SHP77 (cell line): ENCODE data around the gene PRKCSH.
A peak's percentile ranks its signal among the peaks of the same experiment; 100 is the strongest.
"Not testable (repeated sequence)": the region's sequence is repeated elsewhere in the genome, so short reads cannot be mapped to it uniquely, and the experiment has no call there.

Experiments used
- DNase-seq, 2 experiments: peaks; one replicate each; lab custom pipeline; 2025; lab: John Stamatoyannopoulos, UW

PRKCSH gene, protein sequence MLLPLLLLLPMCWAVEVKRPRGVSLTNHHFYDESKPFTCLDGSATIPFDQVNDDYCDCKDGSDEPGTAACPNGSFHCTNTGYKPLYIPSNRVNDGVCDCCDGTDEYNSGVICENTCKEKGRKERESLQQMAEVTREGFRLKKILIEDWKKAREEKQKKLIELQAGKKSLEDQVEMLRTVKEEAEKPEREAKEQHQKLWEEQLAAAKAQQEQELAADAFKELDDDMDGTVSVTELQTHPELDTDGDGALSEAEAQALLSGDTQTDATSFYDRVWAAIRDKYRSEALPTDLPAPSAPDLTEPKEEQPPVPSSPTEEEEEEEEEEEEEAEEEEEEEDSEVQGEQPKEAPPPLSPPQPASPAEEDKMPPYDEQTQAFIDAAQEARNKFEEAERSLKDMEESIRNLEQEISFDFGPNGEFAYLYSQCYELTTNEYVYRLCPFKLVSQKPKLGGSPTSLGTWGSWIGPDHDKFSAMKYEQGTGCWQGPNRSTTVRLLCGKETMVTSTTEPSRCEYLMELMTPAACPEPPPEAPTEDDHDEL

GRCh38 chr19:11435057-11435832, at the start of gene PRKCSH, which contains the start of gene ODAD3:
Gene PRKCSH, plus strand, starts transcription at chr19:11435635. Its CDS starts 483 bp downstream, at chr19:11436118.
Gene ODAD3, minus strand, starts transcription at chr19:11435121. Its CDS starts 105 bp downstream, at chr19:11435016.
- peak; percentile 99 to 100 for DNase-seq

GRCh38 chr19:11387162-11388034, 48.0 kb upstream of the PRKCSH start:
- no peak for DNase-seq

DNA sequence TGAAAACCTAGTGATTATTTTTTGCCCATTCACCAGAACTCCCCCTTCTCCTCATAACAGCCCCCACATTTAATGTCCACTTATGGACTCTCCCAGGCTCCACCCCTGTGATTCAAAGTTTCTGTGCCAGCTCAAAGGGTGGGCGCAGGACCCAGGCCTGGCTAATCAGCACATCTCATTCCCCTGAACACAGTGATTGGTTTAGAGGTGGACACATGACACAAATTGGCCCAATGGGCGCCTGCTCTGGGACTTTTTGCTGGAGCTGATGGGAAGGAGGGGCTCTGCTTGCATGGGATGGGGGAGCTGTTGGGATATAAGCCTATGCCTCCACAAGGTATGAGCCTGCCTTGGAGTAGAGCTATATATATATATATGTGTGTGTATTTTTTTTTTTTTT, 45.1 kb upstream of the PRKCSH start:
- no peak for DNase-seq

GRCh38 chr19:11390933-11391680, 44.3 kb upstream of the PRKCSH start:
- no peak for DNase-seq

DNA sequence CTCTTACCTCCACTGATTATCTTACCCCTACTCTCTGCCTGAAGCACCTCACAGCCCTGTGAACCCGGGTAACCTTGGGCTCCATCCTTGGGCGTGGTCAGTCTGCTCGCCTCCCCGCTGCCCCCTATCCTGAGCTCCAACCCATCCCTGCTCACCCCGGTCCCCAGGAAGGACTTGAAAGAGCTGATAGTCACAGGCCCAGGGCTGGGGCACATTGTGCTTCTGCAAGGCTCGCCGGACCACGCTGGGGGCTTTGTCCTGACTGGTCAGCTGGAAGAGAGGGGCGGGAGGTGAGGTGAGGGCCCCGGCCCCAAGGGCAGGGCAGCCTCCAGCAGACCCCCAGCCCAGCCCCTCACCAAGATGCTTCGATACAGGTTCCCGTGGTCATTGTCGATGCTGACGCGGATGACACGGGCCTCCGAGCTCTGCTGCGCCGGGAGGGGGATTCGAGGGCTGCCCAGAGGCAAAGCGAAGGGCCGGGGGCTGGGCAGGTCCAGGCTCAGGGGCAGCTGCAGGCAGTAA, 38.3 kb upstream of the PRKCSH start:
- no peak for DNase-seq

- no peak for DNase-seq
Observed at GRCh38 chr19:11399667-11400066, 35.8 kb upstream of the PRKCSH start.

- no peak for DNase-seq
Observed at GRCh38 chr19:11400798-11401197, 34.6 kb upstream of the PRKCSH start.

DNA sequence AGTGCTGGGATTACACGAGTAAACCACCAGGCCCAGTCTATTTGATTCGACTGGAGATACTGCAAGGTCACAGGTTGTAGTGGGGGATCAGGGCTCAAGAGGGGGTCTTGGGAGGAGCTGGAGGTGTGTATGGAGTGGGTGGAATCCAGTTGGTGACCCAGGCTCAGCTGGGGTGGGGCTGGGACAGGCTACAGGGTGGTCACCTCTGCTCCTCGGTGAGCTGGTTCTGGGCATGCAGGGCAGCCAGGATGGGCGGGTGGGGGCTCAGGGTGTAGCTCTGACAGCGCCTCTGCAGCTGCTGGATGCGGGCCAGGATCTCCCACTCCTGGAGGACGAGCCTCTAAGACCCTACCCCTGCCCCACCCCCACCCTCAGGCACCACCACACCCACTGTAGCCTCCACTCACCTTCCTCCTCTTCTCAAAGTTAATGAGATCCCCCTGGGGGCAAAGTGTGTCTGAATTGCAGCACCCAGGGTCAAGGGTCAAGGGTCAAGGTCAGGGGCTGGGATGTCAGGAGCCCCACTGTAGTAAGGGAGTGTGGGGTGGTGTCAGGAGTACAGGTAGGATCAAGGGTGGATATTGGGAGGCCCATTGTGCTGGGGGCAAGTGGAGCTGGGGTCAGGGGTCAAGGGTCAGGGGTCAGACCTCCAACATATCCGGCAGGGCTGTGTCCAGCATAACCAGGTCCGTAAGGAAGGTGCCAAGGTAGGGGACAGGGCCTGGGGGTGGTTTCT, 33.5 kb upstream of the PRKCSH start:
- no peak for DNase-seq

GRCh38 chr19:11404588-11405222, 30.7 kb upstream of the PRKCSH start:
- DNase-seq = no peak

GRCh38 chr19:11405846-11406643, 29.4 kb upstream of the PRKCSH start:
- DNase-seq = no peak

DNA sequence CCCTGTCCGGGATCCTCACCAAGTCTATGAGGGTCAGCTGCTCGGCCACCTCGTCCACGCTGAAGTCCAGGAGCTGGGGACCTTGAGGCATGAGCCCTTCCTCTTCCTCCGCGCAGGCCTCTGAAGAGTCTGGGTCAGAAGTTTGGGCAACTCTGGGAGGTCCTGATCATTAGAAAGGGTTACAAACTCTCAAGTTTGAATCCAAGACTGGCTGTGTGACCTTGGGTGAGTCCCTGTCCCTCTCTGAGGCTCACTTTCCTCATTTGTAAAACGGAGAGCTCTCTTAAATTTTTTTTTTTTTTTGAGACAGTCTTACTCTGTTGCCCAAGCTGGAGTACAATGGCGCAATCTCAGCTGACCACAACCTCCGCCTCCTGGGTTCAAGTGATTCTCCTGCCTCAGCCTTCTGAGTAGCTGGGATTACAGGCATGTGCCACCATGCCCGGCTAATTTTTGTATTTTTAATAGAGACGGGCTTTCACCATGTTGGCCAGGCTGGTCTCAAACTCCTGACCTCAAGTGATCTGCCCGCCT, 28.7 kb upstream of the PRKCSH start:
- DNase-seq = not testable (repeated sequence)

DNA sequence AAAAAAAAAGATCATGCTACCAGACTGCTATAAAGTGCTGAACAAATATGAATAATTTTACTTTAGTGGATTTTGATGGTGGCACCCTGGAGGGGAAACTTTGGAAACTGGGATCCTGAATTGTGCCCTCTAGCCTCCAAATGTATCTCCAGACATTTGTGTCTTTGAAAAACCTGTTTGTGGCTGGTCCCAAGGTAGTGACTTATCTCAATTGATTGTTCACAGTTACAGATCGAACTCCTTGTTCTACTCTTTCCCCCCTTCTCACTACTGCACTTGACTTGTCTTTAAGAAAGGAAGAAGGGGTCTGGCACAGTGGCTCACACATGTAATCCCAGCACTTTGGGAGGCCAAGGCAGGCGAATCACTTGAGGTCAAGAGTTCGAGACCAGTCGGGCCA, 26.8 kb upstream of the PRKCSH start:
- DNase-seq = no peak

GRCh38 chr19:11410682-11411081, 24.8 kb upstream of the PRKCSH start:
- no peak for DNase-seq

- no peak for DNase-seq
Observed at GRCh38 chr19:11414544-11414943, 20.9 kb upstream of the PRKCSH start.

DNA sequence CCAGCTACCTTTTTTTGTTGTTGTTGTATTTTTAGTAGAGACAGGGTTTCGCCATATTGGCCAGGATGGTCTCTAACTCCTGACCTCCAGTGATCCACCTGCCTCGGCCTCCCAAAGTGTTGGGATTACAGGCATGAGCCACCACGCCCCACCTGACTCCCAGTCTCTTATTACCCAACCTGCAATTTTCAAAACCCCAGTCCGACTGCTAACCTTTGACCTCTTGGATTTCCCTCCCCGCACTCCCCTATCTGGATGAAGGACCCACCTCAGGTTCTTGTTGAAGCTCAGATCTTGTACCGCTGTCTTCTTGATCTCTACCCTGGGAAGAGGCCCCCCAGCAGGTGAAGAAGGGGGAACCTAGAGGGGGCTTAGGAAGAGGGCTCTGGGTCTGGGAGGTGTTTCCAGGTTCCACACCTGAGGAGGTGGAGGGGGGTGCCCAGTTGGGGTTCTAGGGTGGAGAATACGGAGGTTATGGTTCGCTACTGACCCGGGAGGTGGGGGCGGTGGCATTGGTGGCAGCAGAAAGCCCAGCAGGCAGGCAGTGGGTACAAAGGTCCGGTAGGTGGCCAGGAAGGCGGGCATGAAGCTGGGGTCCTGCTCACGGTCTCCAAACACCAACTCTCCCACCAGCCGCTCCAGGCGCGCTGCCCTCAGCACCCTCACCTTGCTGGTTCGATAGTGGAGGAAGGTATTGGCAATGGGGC, 18.9 kb upstream of the PRKCSH start:
- no peak for DNase-seq

GRCh38 chr19:11418094-11418548, 17.3 kb upstream of the PRKCSH start:
- no peak for DNase-seq
